B cell (primary cell): ENCODE results near the gene GMPR2.

Experiments
- CTCF ChIP-seq: fragments of 200-600 bp; IDR thresholded peaks from one replicate; pipeline ENCODE4 v1.8.0; 2022; ENCODE audit warnings: antibody characterized with exemption, mild to moderate bottlenecking
- EZH2 ChIP-seq: IDR thresholded peaks from 2 replicates; pipeline ENCODE4 v1.6.1; 2012; ENCODE audit warnings: borderline replicate concordance, low read depth, mild to moderate bottlenecking, moderate library complexity, low read length; ENCODE audit not compliant: insufficient read depth, poor library complexity, severe bottlenecking

DNA sequence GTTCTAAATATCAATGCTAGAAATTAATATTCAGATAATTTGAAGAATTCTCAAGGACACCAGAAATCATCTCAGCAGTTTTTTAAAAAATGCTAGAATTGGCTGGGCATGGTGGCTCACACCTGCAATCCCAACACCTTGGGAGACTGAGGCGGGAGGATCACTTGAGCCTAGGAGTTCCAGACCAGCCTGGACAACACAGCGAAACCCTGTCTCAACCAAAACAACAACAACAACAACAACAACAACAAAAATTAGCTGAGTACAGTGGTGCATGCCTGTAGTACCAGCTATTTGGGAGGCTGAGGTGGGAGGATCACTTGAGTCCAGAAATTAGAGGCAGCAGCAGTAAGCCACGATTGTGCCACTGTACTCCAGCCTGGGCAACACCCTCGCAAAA, 13.6 kb upstream of the GMPR2 start:
- TF ChIP-seq CTCF (no peak), EZH2 (no peak)
